Endothelial cell (in vitro differentiated cells): Measurements from ENCODE around the gene ATP6V1B1. TPM values are rescaled to one million over a fixed set of nuclear protein-coding genes. Genes with fewer than 3 reads are reported as not detected.

ENCODE experiments used
- DNase-seq: peaks from one replicate; pipeline ENCODE4 v3.0.0; 2021; ENCODE audit warnings: low spot score
- H3K27ac Mint-ChIP-seq: one replicate; pipeline ENCODE4 v1.8.0; 2021; ENCODE audit warnings: mixed read lengths, inconsistent platforms; ENCODE audit not compliant: unreplicated experiment
- H3K27me3 Mint-ChIP-seq: one replicate; pipeline ENCODE4 v1.8.0; 2021; ENCODE audit warnings: mild to moderate bottlenecking, moderate library complexity, mixed read lengths, inconsistent platforms; ENCODE audit not compliant: unreplicated experiment
- H3K36me3 Mint-ChIP-seq: one replicate; pipeline ENCODE4 v1.8.0; 2021; ENCODE audit warnings: mild to moderate bottlenecking, low read depth, mixed read lengths, inconsistent platforms; ENCODE audit not compliant: unreplicated experiment
- H3K4me1 Mint-ChIP-seq: one replicate; pipeline ENCODE4 v1.8.0; 2021; ENCODE audit warnings: mild to moderate bottlenecking, mixed read lengths, inconsistent platforms; ENCODE audit not compliant: unreplicated experiment
- H3K4me3 Mint-ChIP-seq: one replicate; pipeline ENCODE4 v1.8.0; 2021; ENCODE audit warnings: mild to moderate bottlenecking, mixed read lengths, inconsistent platforms; ENCODE audit not compliant: unreplicated experiment
- H3K9me3 Mint-ChIP-seq: one replicate; pipeline ENCODE4 v1.8.0; 2021; ENCODE audit warnings: mixed read lengths, inconsistent platforms; ENCODE audit not compliant: unreplicated experiment
- CTCF ChIP-seq: fragments of 200-600 bp; sonication (generic); IDR thresholded peaks from one replicate; pipeline ENCODE4 v1.5.0; 2021; ENCODE audit warnings: antibody characterized with exemption; ENCODE audit not compliant: unreplicated experiment
- total RNA-seq: library from RNA; stranded (reverse); fragmentation: NEBNext Ultra II Directional; extraction: Animal tissue kit (Norgen Biotek cat#: 25700); gene quantifications from one replicate; pipeline ENCODE4 v1.2.1, GENCODE V29; 2021; ENCODE audit not compliant: unreplicated experiment

Gene ATP6V1B1
- total RNA-seq, 1 donor from 2014 or later = not detected

GRCh38 chr2:70922235-70923234, 13.2 kb upstream of the ATP6V1B1 start:
- no peak for TF ChIP-seq CTCF
- Mint-ChIP-seq H3K4me3 (peak overlapping the region; percentile 62), H3K9me3 (no peaks in the 10 kb centered on the region), H3K27ac (peak overlapping the region; percentile 95), H3K36me3 (peaks cover 11% of the 10 kb centered on the region), H3K4me1 (peaks cover 36% of the 10 kb centered on the region), H3K27me3 (peaks cover 9% of the 10 kb centered on the region)
- no peak for DNase-seq

GRCh38 chr2:70923378-70924015, 12.2 kb upstream of the ATP6V1B1 start:
- Mint-ChIP-seq H3K27ac (no peak overlapping the region), H3K27me3 (peaks cover 11% of the 10 kb centered on the region), H3K9me3 (no peaks in the 10 kb centered on the region), H3K4me3 (no peak overlapping the region), H3K4me1 (peaks cover 36% of the 10 kb centered on the region), H3K36me3 (peaks cover 11% of the 10 kb centered on the region)
- peak; percentile 57 for DNase-seq
- peak; percentile 18 for TF ChIP-seq CTCF

GRCh38 chr2:70926042-70926441, 9.7 kb upstream of the ATP6V1B1 start:
- peaks cover 11% of the 10 kb centered on the region for H3K36me3 Mint-ChIP-seq
- TF ChIP-seq CTCF = no peak
- H3K4me1 Mint-ChIP-seq = peaks cover 32% of the 10 kb centered on the region
- H3K4me3 Mint-ChIP-seq = no peak overlapping the region
- peak; percentile 0 for DNase-seq
- H3K27me3 Mint-ChIP-seq = peaks cover 11% of the 10 kb centered on the region
- H3K9me3 Mint-ChIP-seq = no peaks in the 10 kb centered on the region
- H3K27ac Mint-ChIP-seq = no peak overlapping the region

GRCh38 chr2:70927138-70927537, 8.6 kb upstream of the ATP6V1B1 start:
- H3K27me3 Mint-ChIP-seq = peaks cover 8% of the 10 kb centered on the region
- TF ChIP-seq CTCF = no peak
- peaks cover 11% of the 10 kb centered on the region for H3K36me3 Mint-ChIP-seq
- no peaks in the 10 kb centered on the region for H3K9me3 Mint-ChIP-seq
- peaks cover 21% of the 10 kb centered on the region for H3K4me1 Mint-ChIP-seq
- H3K27ac Mint-ChIP-seq = peak overlapping the region; percentile 43
- DNase-seq = no peak
- H3K4me3 Mint-ChIP-seq = no peak overlapping the region
